IMR-90 (cell line): ENCODE measurements around the gene RPS6KL1. TPM values are rescaled to one million over a fixed set of nuclear protein-coding genes. Genes with fewer than 3 reads are reported as not detected.

Source experiments
- ATAC-seq: fragments of 200-7000 bp; cut with Tn5 transposase; 2 replicates; pipeline ENCODE4 v1.9.1; 2020; ENCODE audit warnings: low read depth, mild to moderate bottlenecking, moderate library complexity
- BruUV-seq: library from RNA; stranded (reverse); fragments of 400-500 nt; replicated peaks from 2 replicates; lab custom pipeline; 2021; lab: Mats Ljungman, UMichigan
- CTCF ChIA-PET: fragments of 300-600 bp; formaldehyde crosslinking; extraction: SDS; loops from one replicate; lab custom pipeline; 2021; ENCODE audit warnings: antibody characterized with exemption; lab: Yijun Ruan, JAX
- POLR2A ChIA-PET: fragments of 300-600 bp; sonication (Branson Sonifier 250); formaldehyde crosslinking; loops from one replicate; lab custom pipeline; 2022; ENCODE audit warnings: antibody characterized with exemption; ENCODE audit not compliant: unreplicated experiment; lab: Charles Lee
- DNase-seq: peaks from one replicate; pipeline ENCODE4 v3.0.0; 2013
- H2AFZ ChIP-seq: replicated peaks from 2 replicates; pipeline ENCODE3; 2013; ENCODE audit warnings: low read length, mild to moderate bottlenecking; ENCODE audit not compliant: poor library complexity
- H2AK5ac ChIP-seq: 2 replicates; pipeline ENCODE4 v1.6.1; 2013; ENCODE audit warnings: low read depth, low read length, inconsistent platforms
- H2AK9ac ChIP-seq: replicated peaks from 2 replicates; pipeline ENCODE3; 2013; ENCODE audit warnings: mild to moderate bottlenecking, low read depth, low read length, moderate library complexity; ENCODE audit not compliant: poor library complexity
- H2BK120ac ChIP-seq: 2 replicates; pipeline ENCODE4 v1.6.1; 2013; ENCODE audit warnings: low read depth, low read length, inconsistent platforms
- H2BK15ac ChIP-seq: 3 replicates; pipeline ENCODE4 v1.6.1; 2013; ENCODE audit warnings: low read depth, low read length, inconsistent platforms
- H2BK20ac ChIP-seq: 2 replicates; pipeline ENCODE4 v1.6.1; 2013; ENCODE audit warnings: low read depth, mild to moderate bottlenecking, inconsistent platforms, low read length, moderate library complexity
- H2BK5ac ChIP-seq: 2 replicates; pipeline ENCODE4 v1.6.1; 2013; ENCODE audit warnings: mild to moderate bottlenecking, low read depth, low read length, inconsistent platforms; ENCODE audit not compliant: poor library complexity, severe bottlenecking
- H3K14ac ChIP-seq: replicated peaks from 2 replicates; pipeline ENCODE4 v1.6.1; 2013; ENCODE audit warnings: low read depth, low read length, inconsistent platforms
- H3K18ac ChIP-seq: 2 replicates; pipeline ENCODE4 v1.6.1; 2013; ENCODE audit warnings: low read depth, low read length, control low read depth
- H3K23ac ChIP-seq: 2 replicates; pipeline ENCODE4 v1.6.1; 2013; ENCODE audit warnings: low read depth, low read length, inconsistent platforms
- H3K27ac ChIP-seq: 2 replicates; pipeline ENCODE4 v1.5.1; 2013; ENCODE audit warnings: mild to moderate bottlenecking, control low read depth, low read length; ENCODE audit not compliant: insufficient read depth
- H3K27me3 ChIP-seq: 2 replicates; pipeline ENCODE4 v1.6.1; 2013; ENCODE audit warnings: low read length; ENCODE audit not compliant: control insufficient read depth, insufficient read depth
- H3K36me3 ChIP-seq: 2 replicates; pipeline ENCODE4 v1.6.1; 2013; ENCODE audit warnings: low read length, mixed read lengths; ENCODE audit not compliant: control insufficient read depth, insufficient read depth
- H3K4ac ChIP-seq: 2 replicates; pipeline ENCODE4 v1.6.1; 2013; ENCODE audit warnings: low read depth, low read length, inconsistent platforms
- H3K4me1 ChIP-seq: 2 replicates; pipeline ENCODE4 v1.6.1; 2013; ENCODE audit warnings: low read length, mixed read lengths; ENCODE audit not compliant: control insufficient read depth, insufficient read depth
- H3K4me2 ChIP-seq: 2 replicates; pipeline ENCODE4 v1.6.1; 2013; ENCODE audit warnings: low read depth, mild to moderate bottlenecking, control low read depth, low read length, moderate library complexity
- H3K4me3 ChIP-seq: 2 replicates; pipeline ENCODE4 v1.5.1; 2013; ENCODE audit warnings: low read depth, mild to moderate bottlenecking, control low read depth, low read length, moderate library complexity; ENCODE audit not compliant: insufficient read depth
- H3K56ac ChIP-seq: 2 replicates; pipeline ENCODE4 v1.6.1; 2013; ENCODE audit warnings: low read length, inconsistent platforms; ENCODE audit not compliant: insufficient read depth; ENCODE audit errors: extremely low read depth
- H3K79me1 ChIP-seq, 2 experiments: 2 replicates each; pipeline ENCODE4 v1.6.1; 2013; ENCODE audit warnings: low read length in 2 of 2, inconsistent platforms in 1 of 2, low read depth in 1 of 2
- H3K9ac ChIP-seq: 2 replicates; pipeline ENCODE4 v1.6.1; 2013; ENCODE audit warnings: low read depth, low read length, control low read depth
- H3K9me1 ChIP-seq: 2 replicates; pipeline ENCODE4 v1.6.1; 2013; ENCODE audit warnings: low read length, inconsistent platforms; ENCODE audit not compliant: insufficient read depth
- H3K9me3 ChIP-seq: 2 replicates; pipeline ENCODE4 v1.6.1; 2013; ENCODE audit warnings: low read length; ENCODE audit not compliant: control insufficient read depth, insufficient read depth
- H4K20me1 ChIP-seq: 2 replicates; pipeline ENCODE4 v1.6.1; 2013; ENCODE audit warnings: low read length, inconsistent platforms; ENCODE audit not compliant: insufficient read depth
- H4K5ac ChIP-seq: 2 replicates; pipeline ENCODE4 v1.6.1; 2013; ENCODE audit warnings: mild to moderate bottlenecking, low read depth, low read length, control low read depth
- H4K8ac ChIP-seq, 2 experiments: 2 replicates each; pipeline ENCODE4 v1.6.1; 2013; ENCODE audit warnings: low read depth in 2 of 2, low read length in 2 of 2, control low read depth in 1 of 2, inconsistent platforms in 1 of 2
- H4K91ac ChIP-seq: 2 replicates; pipeline ENCODE4 v1.6.1; 2013; ENCODE audit warnings: low read depth, low read length, inconsistent platforms; ENCODE audit not compliant: insufficient read depth
- CEBPB ChIP-seq: IDR thresholded peaks from 2 replicates; pipeline ENCODE4 v1.6.1; 2012; ENCODE audit warnings: low read depth, low read length, improper control_type of control experiment
- CHD1 ChIP-seq: IDR thresholded peaks from 2 replicates; pipeline ENCODE4 v1.6.1; 2012; ENCODE audit warnings: low read depth, low read length, improper control_type of control experiment
- FOS ChIP-seq: fragments of 150-350 bp; IDR thresholded peaks from 2 replicates; pipeline ENCODE4 v1.6.1; 2016; ENCODE audit warnings: low read depth, low read length
- MAFK ChIP-seq: IDR thresholded peaks from 2 replicates; pipeline ENCODE4 v1.6.1; 2012; ENCODE audit warnings: low read depth, low read length, improper control_type of control experiment
- MXI1 ChIP-seq: IDR thresholded peaks from 2 replicates; pipeline ENCODE4 v1.6.1; 2012; ENCODE audit warnings: low read depth, mild to moderate bottlenecking, low read length, moderate library complexity, borderline replicate concordance
- NFE2L2 ChIP-seq: fragments of 150-350 bp; IDR thresholded peaks from 2 replicates; pipeline ENCODE4 v1.6.1; 2016; ENCODE audit warnings: low read depth, mild to moderate bottlenecking, low read length
- POLR2A ChIP-seq: IDR thresholded peaks from 2 replicates; pipeline ENCODE4 v1.6.1; 2012; ENCODE audit warnings: mild to moderate bottlenecking, low read depth, low read length
- RCOR1 ChIP-seq: IDR thresholded peaks from 2 replicates; pipeline ENCODE4 v1.6.1; 2012; ENCODE audit warnings: mild to moderate bottlenecking, low read length, improper control_type of control experiment; ENCODE audit not compliant: insufficient replicate concordance
- RFX5 ChIP-seq: IDR thresholded peaks from 2 replicates; pipeline ENCODE4 v1.8.0; 2012; ENCODE audit warnings: low read depth, mild to moderate bottlenecking, low read length, moderate library complexity
- SMC3 ChIP-seq: fragments of 150-350 bp; IDR thresholded peaks from 2 replicates; pipeline ENCODE4 v1.6.1; 2016; ENCODE audit warnings: low read depth, mild to moderate bottlenecking, antibody characterized with exemption, low read length, moderate library complexity
- WGBS, 2 experiments: methylation state at CpG; one replicate each; pipeline versions ENCODE4 v1.1.5 to v1.1.7; 2013; ENCODE audit warnings: missing lambda C conversion rate in 2 of 2; ENCODE audit not compliant: insufficient read length in 1 of 2; ENCODE audit errors: extremely low coverage in 2 of 2; 5-methylcytosine and 5-hydroxymethylcytosine counted together
- dilution Hi-C: fragments of 300-500 bp; cut with HindIII; formaldehyde crosslinking; loops from one replicate; pipeline ENCODE4 v1.14.3; 2018; ENCODE audit warnings: low sequenced_read_pairs; ENCODE audit not compliant: unreplicated experiment
- in situ Hi-C: fragments of 300-500 bp; cut with MboI; formaldehyde crosslinking; loops from 3 replicates; pipeline ENCODE4 v1.14.3; 2019; ENCODE audit warnings: low sequenced_read_pairs, inconsistent platforms, mixed read lengths
- intact Hi-C: fragments of 100-400 bp; cut with micrococcal nuclease; formaldehyde crosslinking; loops from 2 replicates; pipeline ENCODE4 v1.10.0; 2022
- polyA plus RNA-seq, 3 experiments: library from polyadenylated mRNA; depleted of rRNA; stranded (reverse); fragments of >200 nt; gene quantifications; 2 replicates each; pipeline ENCODE4 v1.2.3, GENCODE V29; 2012; ENCODE audit warnings: low replicate concordance in 1 of 3
- total RNA-seq: library from RNA; depleted of rRNA; stranded (reverse); fragments of >200 nt; gene quantifications from 2 replicates; pipeline ENCODE4 v1.2.3, GENCODE V29; 2012
- TF ChIP-seq, protein P1 (sequence below): fragments of 150-350 bp; IDR thresholded peaks from 2 replicates; pipeline ENCODE4 v1.6.1; 2017; ENCODE audit warnings: mild to moderate bottlenecking, antibody characterized with exemption, low read length, low read depth
- TF ChIP-seq, protein P2 (sequence below): fragments of 150-350 bp; IDR thresholded peaks from 2 replicates; pipeline ENCODE4 v1.6.1; 2016; ENCODE audit warnings: low read depth, mild to moderate bottlenecking, low read length, moderate library complexity, borderline replicate concordance

RPS6KL1 gene
- total and polyA plus RNA-seq, 2 of the 4 experiments (the other 2 are of a cell fraction), result 0.72 to 1.7 TPM

GRCh38 chr14:74881431-74882102 is 41.5 kb downstream of the RPS6KL1 start, which contains the start of gene DLST (continued):
- TF ChIP-seq SMC3, result no peak
- TF ChIP-seq MAFK, result no peak
- TF ChIP-seq POLR2A, result peak; percentile 93

GRCh38 chr14:74879427-74880182 is 43.5 kb downstream of the RPS6KL1 start:
- no peak overlapping the region for H3K56ac ChIP-seq
- no peaks in the 10 kb centered on the region for H3K9me3 ChIP-seq
- dilution Hi-C loops, result no loop called here
- no peak overlapping the region for H2AK9ac ChIP-seq
- DNase-seq (no peak), ATAC-seq (no peak)
- no peak overlapping the region for H4K8ac ChIP-seq
- no peak overlapping the region for H3K4me2 ChIP-seq
- H3K14ac ChIP-seq, result no peak overlapping the region
- H3K27ac ChIP-seq, result no peak overlapping the region
- H3K18ac ChIP-seq, result no peak overlapping the region
- H3K4ac ChIP-seq, result no peak overlapping the region
- H2BK120ac ChIP-seq, result no peak overlapping the region
- no TSS peak for BruUV-seq
- no peak overlapping the region for H2AFZ ChIP-seq
- H2BK15ac ChIP-seq, result no peak overlapping the region
- peaks cover 2 to 32% of the 10 kb centered on the region in 2 experiments; a peak in 3 of 4 replicates for H3K79me1 ChIP-seq
- H4K20me1 ChIP-seq, result peaks cover 26% of the 10 kb centered on the region
- H4K91ac ChIP-seq, result no peak overlapping the region
- ChIA-PET POLR2A (interaction anchor here (0.6 kb wide), 1 partner anchor 381 kb away, joined by 5 read pairs; no protein-coding TSS in a partner anchor), CTCF (interaction anchor here (0.6 kb wide), 1 partner anchor 9 kb away, joined by 9 read pairs; no protein-coding TSS in a partner anchor)
- peaks cover 11% of the 10 kb centered on the region for H3K4me1 ChIP-seq
- H2BK5ac ChIP-seq, result no peak overlapping the region
- H3K23ac ChIP-seq, result no peak overlapping the region
- H3K9ac ChIP-seq, result no peak overlapping the region
- no peaks in the 10 kb centered on the region for H3K27me3 ChIP-seq
- H4K5ac ChIP-seq, result no peak overlapping the region
- H2AK5ac ChIP-seq, result no peak overlapping the region
- in situ Hi-C loops, result no loop called here
- no CpG with 5 or more reads among the region's 3 CpGs for WGBS, 2 experiments
- intact Hi-C loops, result loop anchor here (10.0 kb wide), 1 partner anchor 275 kb away; no protein-coding TSS in a partner anchor
- H3K4me3 ChIP-seq, result no peak overlapping the region
- no peak overlapping the region for H2BK20ac ChIP-seq
- H3K9me1 ChIP-seq, result peaks cover 14% of the 10 kb centered on the region
- no peaks in the 10 kb centered on the region; the same call in 1 of the 2 replicates for H3K36me3 ChIP-seq
- no peak for TF ChIP-seq CHD1
- TF ChIP-seq RFX5, result no peak
- no peak for TF ChIP-seq MXI1
- no peak for TF ChIP-seq RCOR1
- no peak for TF ChIP-seq FOS
- TF ChIP-seq, protein P1, sequence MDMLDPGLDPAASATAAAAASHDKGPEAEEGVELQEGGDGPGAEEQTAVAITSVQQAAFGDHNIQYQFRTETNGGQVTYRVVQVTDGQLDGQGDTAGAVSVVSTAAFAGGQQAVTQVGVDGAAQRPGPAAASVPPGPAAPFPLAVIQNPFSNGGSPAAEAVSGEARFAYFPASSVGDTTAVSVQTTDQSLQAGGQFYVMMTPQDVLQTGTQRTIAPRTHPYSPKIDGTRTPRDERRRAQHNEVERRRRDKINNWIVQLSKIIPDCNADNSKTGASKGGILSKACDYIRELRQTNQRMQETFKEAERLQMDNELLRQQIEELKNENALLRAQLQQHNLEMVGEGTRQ, result no peak
- TF ChIP-seq, protein P2, sequence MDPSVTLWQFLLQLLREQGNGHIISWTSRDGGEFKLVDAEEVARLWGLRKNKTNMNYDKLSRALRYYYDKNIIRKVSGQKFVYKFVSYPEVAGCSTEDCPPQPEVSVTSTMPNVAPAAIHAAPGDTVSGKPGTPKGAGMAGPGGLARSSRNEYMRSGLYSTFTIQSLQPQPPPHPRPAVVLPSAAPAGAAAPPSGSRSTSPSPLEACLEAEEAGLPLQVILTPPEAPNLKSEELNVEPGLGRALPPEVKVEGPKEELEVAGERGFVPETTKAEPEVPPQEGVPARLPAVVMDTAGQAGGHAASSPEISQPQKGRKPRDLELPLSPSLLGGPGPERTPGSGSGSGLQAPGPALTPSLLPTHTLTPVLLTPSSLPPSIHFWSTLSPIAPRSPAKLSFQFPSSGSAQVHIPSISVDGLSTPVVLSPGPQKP, result no peak
- TF ChIP-seq MAFK, result no peak
- no peak for TF ChIP-seq CEBPB
- TF ChIP-seq NFE2L2, result no peak
